ENCODE measurements around the gene NUP93. TPM values are rescaled to one million over a fixed set of nuclear protein-coding genes. Genes with fewer than 3 reads are reported as not detected.

Gene NUP93
- total RNA-seq, 1 experiment from 2014 or later, result 165 TPM

DNA sequence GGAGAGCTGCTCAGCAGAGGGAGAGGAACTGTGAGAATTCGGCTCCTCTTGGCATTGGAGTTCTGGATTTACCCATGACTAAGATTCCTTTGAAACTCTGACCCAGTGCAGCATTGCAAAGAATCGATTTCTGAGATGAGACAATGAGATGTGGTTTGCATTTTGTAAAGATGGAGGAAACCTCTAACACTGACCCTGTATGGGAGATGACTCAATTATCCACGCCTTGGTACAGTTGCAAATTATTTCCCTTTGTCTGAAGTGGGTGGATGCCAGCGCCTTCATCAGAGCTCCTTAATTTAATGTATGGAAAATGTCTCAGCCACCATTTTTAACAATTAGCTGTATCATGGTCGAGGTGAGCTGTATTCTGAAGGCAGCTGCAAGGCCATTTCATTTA, 53.4 kb downstream of the NUP93 start:
- no peak for DNase-seq
- Histone ChIP-seq H3K27me3 (ENCODE audit: insufficient read depth, low read length) (no peaks in the 10 kb centered on the region), H3K79me1 (ENCODE audit: insufficient read depth, low read depth, low read length, poor library complexity, severe bottlenecking) (no peaks in the 10 kb centered on the region), H4K8ac (replicated peaks; ENCODE audit: insufficient read length, low read depth, low read length) (no peak overlapping the region), H3K23ac (ENCODE audit: insufficient read length, low read depth, low read length) (no peak overlapping the region), H3K9me3 (ENCODE audit: control insufficient read depth, low read depth, low read length) (no peaks in the 10 kb centered on the region), H2AFZ (ENCODE audit: low read length) (no peak overlapping the region), H3K14ac (ENCODE audit: insufficient read depth, low read length) (no peak overlapping the region), H3K79me2 (ENCODE audit: insufficient read depth, low read length) (no peaks in the 10 kb centered on the region; the same call in 1 of the 2 replicates), H3K23me2 (ENCODE audit: insufficient read length, low read depth, low read length, poor library complexity, severe bottlenecking) (no peaks in the 10 kb centered on the region), H4K5ac (ENCODE audit: insufficient read length, low read depth, low read length) (no peak overlapping the region), H3K9ac (ENCODE audit: extremely low read depth, insufficient read length, low read length) (no peak overlapping the region), H2BK5ac (ENCODE audit: insufficient read length, low read length) (no peak overlapping the region), H2BK120ac (ENCODE audit: low read depth, low read length, poor library complexity, severe bottlenecking) (no peak overlapping the region), H2BK12ac (ENCODE audit: insufficient read length, low read depth, low read length) (no peak overlapping the region), H3T11ph (ENCODE audit: low read length) (no peak overlapping the region), H4K91ac (ENCODE audit: insufficient read length, low read depth, low read length) (no peak overlapping the region), H2AK5ac (ENCODE audit: insufficient read length, low read length) (no peak overlapping the region), H3K56ac (ENCODE audit: insufficient read length, low read depth, low read length) (no peak overlapping the region), H3K4ac (ENCODE audit: low read depth, low read length) (no peak overlapping the region), H3K4me2 (ENCODE audit: insufficient read depth, insufficient read length, low read length) (no peak overlapping the region), H2BK15ac (ENCODE audit: low read depth, low read length) (no peak overlapping the region), H3K4me1 (ENCODE audit: insufficient read depth, low read length) (peaks cover 29% of the 10 kb centered on the region), H3K18ac (ENCODE audit: insufficient read length, low read depth, low read length) (no peak overlapping the region), H3K27ac (ENCODE audit: insufficient read length, low read depth, low read length) (no peak overlapping the region), H4K20me1 (ENCODE audit: control insufficient read depth, insufficient read depth, insufficient read length) (no peaks in the 10 kb centered on the region), H2BK20ac (ENCODE audit: low read depth, low read length, poor library complexity, severe bottlenecking) (no peak overlapping the region)
- TF ChIP-seq CTCF (conservative IDR thresholded peaks at IDR 0.05), result no peak
- Mint-ChIP-seq H3K27me3 (ENCODE audit: low read depth) (no peaks in the 10 kb centered on the region), H3K4me3 (no peak overlapping the region), H3K36me3 (ENCODE audit: insufficient read depth in 1 of 3, low read depth in 3 of 3) (no peaks in the 10 kb centered on the region), H3K27ac (peak overlapping the region in 2 of 3 experiments; percentile 42 to 69; a peak in 6 of 7 replicates), H3K4me1 (peaks cover 69 to 80% of the 10 kb centered on the region in 2 experiments), H3K9me3 (no peaks in the 10 kb centered on the region)
- WGBS (ENCODE audit: extremely low coverage, insufficient read length, low lambda C conversion rate), result no CpG with 5 or more reads among the region's 5 CpGs

Data from H9 (cell line).